K562 (cell line): ENCODE measurements around the gene OR4D2. TPM values are rescaled to one million over a fixed set of nuclear protein-coding genes. Genes with fewer than 3 reads are reported as not detected.
A peak's percentile ranks its signal among the peaks of the same experiment; 100 is the strongest.

Experiments
- ARNT ChIP-seq, 2 experiments: fragments of 450-650 bp; IDR thresholded peaks; 2 replicates each; pipeline ENCODE4 v1.6.1; 2016; ENCODE audit warnings: mild to moderate bottlenecking in 1 of 2
- CBX1 ChIP-seq: sonication (generic); IDR thresholded peaks from 2 replicates; pipeline ENCODE4 v1.6.1; 2016; ENCODE audit warnings: antibody characterized with exemption, low read depth, mild to moderate bottlenecking
- DNMT1 ChIP-seq: fragments of 450-650 bp; IDR thresholded peaks from 2 replicates; pipeline ENCODE4 v1.6.1; 2016; ENCODE audit warnings: antibody characterized with exemption, mild to moderate bottlenecking
- ETV1 ChIP-seq: fragments of 450-650 bp; conservative IDR thresholded peaks from 2 replicates; pipeline ENCODE4 v1.6.1; 2016; ENCODE audit warnings: missing genetic modification characterization, control low read depth, low read depth, missing compliant biosample characterization
- FOXK2 ChIP-seq, 2 experiments: fragments of 450-650 bp; IDR thresholded peaks in 1 of 2; conservative IDR thresholded peaks in 1 of 2; 2 replicates each; pipeline ENCODE4 v1.6.1; 2016; ENCODE audit warnings: low read depth in 2 of 2, mild to moderate bottlenecking in 1 of 2
- HES1 ChIP-seq: fragments of 450-650 bp; IDR thresholded peaks from 2 replicates; pipeline ENCODE4 v1.6.1; 2016; ENCODE audit warnings: low read depth, mild to moderate bottlenecking, moderate library complexity
- KLF1 ChIP-seq: fragments of 450-650 bp; IDR thresholded peaks from 2 replicates; pipeline ENCODE4 v1.6.1; 2016; ENCODE audit warnings: missing genetic modification characterization, missing compliant biosample characterization
- NCOA6 ChIP-seq: fragments of 450-650 bp; IDR thresholded peaks from 2 replicates; pipeline ENCODE4 v1.6.1; 2017; ENCODE audit warnings: mild to moderate bottlenecking
- RCOR1 ChIP-seq, 2 experiments: IDR thresholded peaks; 2 replicates each; pipeline ENCODE4 v1.6.1; 2012; ENCODE audit warnings: low read depth in 2 of 2, low read length in 2 of 2, borderline replicate concordance in 1 of 2, improper control_type of control experiment in 1 of 2
- RNF219 ChIP-seq: fragments of 250-450 bp; sonication (Bioruptor Pico); IDR thresholded peaks from 2 replicates; pipeline ENCODE4 v1.5.0; 2022; ENCODE audit warnings: mild to moderate bottlenecking
- U2AF2 ChIP-seq: fragments of 200-400 bp; formaldehyde crosslinking; optimal IDR thresholded peaks from 2 replicates; pipeline ENCODE3; 2017; ENCODE audit warnings: low read depth, mild to moderate bottlenecking, low read length
- ZHX1 ChIP-seq: fragments of 150-350 bp; conservative IDR thresholded peaks from 2 replicates; pipeline ENCODE4 v1.6.1; 2014; ENCODE audit warnings: low read length
- ZNF449 ChIP-seq: fragments of 250-450 bp; sonication (Bioruptor Pico); IDR thresholded peaks from 2 replicates; pipeline ENCODE4 v1.8.0; 2022; ENCODE audit warnings: moderate library complexity, mild to moderate bottlenecking, inconsistent platforms
- ZNF644 ChIP-seq: fragments of 200-800 bp; sonication (Bioruptor generic); IDR thresholded peaks from 2 replicates; pipeline ENCODE4 v1.6.1; 2016; ENCODE audit warnings: low read depth, missing genetic modification characterization, missing compliant biosample characterization
- ZSCAN32 ChIP-seq: fragments of 450-650 bp; formaldehyde crosslinking; IDR thresholded peaks from 2 replicates; pipeline ENCODE4 v1.4.0; 2020; ENCODE audit warnings: mild to moderate bottlenecking, moderate library complexity
- polyA plus RNA-seq, 8 experiments: library from polyadenylated mRNA; depleted of rRNA in 4 of 8; stranded (reverse) in 5 of 8; unstranded in 3 of 8; fragments of >200 nt; fragmentation: Nextera tagmentation in 2 of 8; fragmentation: Illumina TruSeq in 1 of 8; extraction: Ambion mirVana in 2 of 8; extraction: Trizol in 1 of 8; gene quantifications; 2 replicates each; pipeline versions ENCODE4 v1.2.1 to v1.2.3, GENCODE V29; 2011 to 2014; ENCODE audit warnings: inconsistent platforms in 1 of 8, missing spikeins in 1 of 8
- total RNA-seq, 7 experiments: library from RNA; depleted of rRNA in 6 of 7; stranded (reverse); fragments of >200 nt in 6 of 7; fragmentation: Illumina TruSeq in 2 of 7; extraction: Trizol in 2 of 7; gene quantifications; 2 replicates each; pipeline versions ENCODE4 v1.2.1 to v1.2.3, GENCODE V29; 2011 to 2021; ENCODE audit warnings: low replicate concordance in 1 of 7
- TF ChIP-seq, protein P1 (sequence below): sonication (generic); formaldehyde crosslinking; IDR thresholded peaks from 2 replicates; pipeline ENCODE4 v1.8.0; 2022; ENCODE audit warnings: missing genetic modification reagents, mild to moderate bottlenecking, moderate library complexity, borderline replicate concordance
- TF ChIP-seq, protein P2 (sequence below), 3 experiments: IDR thresholded peaks in 2 of 3; conservative IDR thresholded peaks in 1 of 3; 2 replicates each; pipeline ENCODE4 v1.5.1; 2011 to 2012; ENCODE audit warnings: low read length in 3 of 3, mild to moderate bottlenecking in 3 of 3, control low read depth in 2 of 3, improper control_type of control experiment in 1 of 3, inconsistent platforms in 1 of 3, low read depth in 1 of 3, mixed read lengths in 1 of 3, moderate library complexity in 1 of 3; ENCODE audit not compliant: insufficient read depth in 2 of 3

The OR4D2 gene
- total and polyA plus RNA-seq, 9 of the 15 experiments (the other 6 are each of a cell fraction or from before 2014, with no cell fraction given), result not detected

GRCh38 chr17:58184986-58185761 is 18.4 kb downstream of the OR4D2 start (continued):
- no peak for TF ChIP-seq ZHX1
- no peak for TF ChIP-seq HES1
- no peak for TF ChIP-seq NCOA6
- 0 out of 4 replicates have a peak, but pooled peaks of 1 of the 2 experiments have one; percentile 39 for TF ChIP-seq RCOR1 (IDR thresholded peaks at IDR 0.05; ENCODE audit: borderline replicate concordance in 1 of 2, low read depth in 2 of 2, low read length in 2 of 2)
- TF ChIP-seq ZNF644 (tag), result peak; percentile 80
- TF ChIP-seq RNF219 (CRISPR knock-in tag), result no peak
- peak; percentile 75; the same call in 1 of the 2 replicates for TF ChIP-seq ZNF449 (CRISPR knock-in tag)
- no peak for TF ChIP-seq KLF1
- TF ChIP-seq, protein P1, sequence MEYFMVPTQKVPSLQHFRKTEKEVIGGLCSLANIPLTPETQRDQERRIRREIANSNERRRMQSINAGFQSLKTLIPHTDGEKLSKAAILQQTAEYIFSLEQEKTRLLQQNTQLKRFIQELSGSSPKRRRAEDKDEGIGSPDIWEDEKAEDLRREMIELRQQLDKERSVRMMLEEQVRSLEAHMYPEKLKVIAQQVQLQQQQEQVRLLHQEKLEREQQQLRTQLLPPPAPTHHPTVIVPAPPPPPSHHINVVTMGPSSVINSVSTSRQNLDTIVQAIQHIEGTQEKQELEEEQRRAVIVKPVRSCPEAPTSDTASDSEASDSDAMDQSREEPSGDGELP (CRISPR knock-in tag), result no peak
- TF ChIP-seq CBX1, result 0 out of 2 replicates have a peak, but pooled peaks have one; percentile 31
- TF ChIP-seq FOXK2 (conservative IDR thresholded peaks at IDR 0.05 in 1 of 2, IDR thresholded peaks at IDR 0.05 in 1 of 2; ENCODE audit: low read depth in 2 of 2), result no peak; a peak in 1 of 4 replicates
- no peak for TF ChIP-seq U2AF2
- no peak for TF ChIP-seq ARNT (IDR thresholded peaks at IDR 0.05)
- TF ChIP-seq, protein P2, sequence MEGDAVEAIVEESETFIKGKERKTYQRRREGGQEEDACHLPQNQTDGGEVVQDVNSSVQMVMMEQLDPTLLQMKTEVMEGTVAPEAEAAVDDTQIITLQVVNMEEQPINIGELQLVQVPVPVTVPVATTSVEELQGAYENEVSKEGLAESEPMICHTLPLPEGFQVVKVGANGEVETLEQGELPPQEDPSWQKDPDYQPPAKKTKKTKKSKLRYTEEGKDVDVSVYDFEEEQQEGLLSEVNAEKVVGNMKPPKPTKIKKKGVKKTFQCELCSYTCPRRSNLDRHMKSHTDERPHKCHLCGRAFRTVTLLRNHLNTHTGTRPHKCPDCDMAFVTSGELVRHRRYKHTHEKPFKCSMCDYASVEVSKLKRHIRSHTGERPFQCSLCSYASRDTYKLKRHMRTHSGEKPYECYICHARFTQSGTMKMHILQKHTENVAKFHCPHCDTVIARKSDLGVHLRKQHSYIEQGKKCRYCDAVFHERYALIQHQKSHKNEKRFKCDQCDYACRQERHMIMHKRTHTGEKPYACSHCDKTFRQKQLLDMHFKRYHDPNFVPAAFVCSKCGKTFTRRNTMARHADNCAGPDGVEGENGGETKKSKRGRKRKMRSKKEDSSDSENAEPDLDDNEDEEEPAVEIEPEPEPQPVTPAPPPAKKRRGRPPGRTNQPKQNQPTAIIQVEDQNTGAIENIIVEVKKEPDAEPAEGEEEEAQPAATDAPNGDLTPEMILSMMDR (IDR thresholded peaks at IDR 0.05 in 2 of 3, conservative IDR thresholded peaks at IDR 0.05 in 1 of 3; ENCODE audit: insufficient read depth in 2 of 3, low read depth in 1 of 3, low read length in 3 of 3), result no peak
- no peak for TF ChIP-seq DNMT1
- no peak for TF ChIP-seq ZSCAN32
- TF ChIP-seq ETV1 (tag), result no peak
